ENCODE measurements around the gene LRRC4C.

Gene LRRC4C

GRCh38 chr11:41400124-41400523, 59.3 kb downstream of the LRRC4C start:
- no peak for TF ChIP-seq CTCF (IDR thresholded peaks at IDR 0.05; ENCODE audit: low read depth, low read length)
- no peak overlapping the region for H3K4me3 ChIP-seq (ENCODE audit: low read depth, low read length)

GRCh38 chr11:41399323-41399722, 60.1 kb downstream of the LRRC4C start:
- H3K4me3 ChIP-seq (ENCODE audit: low read depth, low read length), result no peak overlapping the region
- TF ChIP-seq CTCF (IDR thresholded peaks at IDR 0.05; ENCODE audit: low read depth, low read length), result no peak

GRCh38 chr11:41398175-41398574, 61.3 kb downstream of the LRRC4C start:
- TF ChIP-seq CTCF (IDR thresholded peaks at IDR 0.05; ENCODE audit: low read depth, low read length), result no peak
- no peak overlapping the region for H3K4me3 ChIP-seq (ENCODE audit: low read depth, low read length)

GRCh38 chr11:41394521-41395195, 64.8 kb downstream of the LRRC4C start:
- TF ChIP-seq CTCF (IDR thresholded peaks at IDR 0.05; ENCODE audit: low read depth, low read length), result no peak
- no peak overlapping the region for H3K4me3 ChIP-seq (ENCODE audit: low read depth, low read length)

GRCh38 chr11:41392596-41392995, 66.9 kb downstream of the LRRC4C start:
- no peak for TF ChIP-seq CTCF (IDR thresholded peaks at IDR 0.05; ENCODE audit: low read depth, low read length)
- H3K4me3 ChIP-seq (ENCODE audit: low read depth, low read length), result no peak overlapping the region

GRCh38 chr11:41389623-41390130, 69.8 kb downstream of the LRRC4C start:
- H3K4me3 ChIP-seq (ENCODE audit: low read depth, low read length), result no peak overlapping the region
- TF ChIP-seq CTCF (IDR thresholded peaks at IDR 0.05; ENCODE audit: low read depth, low read length), result no peak

- TF ChIP-seq CTCF (IDR thresholded peaks at IDR 0.05; ENCODE audit: low read depth, low read length), result no peak
- no peak overlapping the region for H3K4me3 ChIP-seq (ENCODE audit: low read depth, low read length)
These were observed 75.1 kb downstream of the LRRC4C start for GRCh38 chr11:41384329-41384728.

Measured in WI38 (cell line).